HepG2 (cell line): ENCODE data around the gene CDKN2C. TPM values are rescaled to one million over a fixed set of nuclear protein-coding genes. Genes with fewer than 3 reads are reported as not detected.

Experiments
- BHLHE40 ChIP-seq: IDR thresholded peaks from 2 replicates; pipeline ENCODE4 v1.6.1; 2011; ENCODE audit warnings: low read length, improper control_type of control experiment
- FOXP4 ChIP-seq: sonication (generic); formaldehyde crosslinking; IDR thresholded peaks from 2 replicates; pipeline ENCODE4 v1.4.0; 2020; ENCODE audit warnings: missing genetic modification reagents
- IRF2 ChIP-seq: IDR thresholded peaks from 2 replicates; pipeline ENCODE4 v1.6.1; 2018; ENCODE audit warnings: missing genetic modification reagents, missing compliant biosample characterization
- KMT2A ChIP-seq: sonication (generic); formaldehyde crosslinking; IDR thresholded peaks from 2 replicates; pipeline ENCODE4 v1.4.0; 2020; ENCODE audit warnings: missing genetic modification reagents
- MYC ChIP-seq: sonication (generic); formaldehyde crosslinking; IDR thresholded peaks from 2 replicates; pipeline ENCODE4 v1.9.0; 2021; ENCODE audit warnings: missing genetic modification reagents, borderline replicate concordance
- NR2F6 ChIP-seq, 2 experiments: IDR thresholded peaks; 2 replicates each; pipeline ENCODE4 v1.6.1; 2016; ENCODE audit warnings: antibody characterized with exemption in 1 of 2, mild to moderate bottlenecking in 1 of 2
- SALL2 ChIP-seq: sonication (generic); formaldehyde crosslinking; IDR thresholded peaks from 2 replicates; pipeline ENCODE4 v1.8.1; 2023; ENCODE audit warnings: mild to moderate bottlenecking, missing genetic modification reagents, inconsistent platforms
- SNAPC4 ChIP-seq: sonication (generic); formaldehyde crosslinking; IDR thresholded peaks from 2 replicates; pipeline ENCODE4 v1.4.0; 2020; ENCODE audit warnings: mild to moderate bottlenecking, missing genetic modification reagents
- TAF1 ChIP-seq: sonication (generic); formaldehyde crosslinking; IDR thresholded peaks from 2 replicates; pipeline ENCODE4 v1.4.0; 2020; ENCODE audit warnings: missing genetic modification reagents
- TEAD3 ChIP-seq: optimal IDR thresholded peaks from 2 replicates; pipeline ENCODE3; 2016; ENCODE audit warnings: borderline replicate concordance
- ZBTB2 ChIP-seq: sonication (generic); formaldehyde crosslinking; IDR thresholded peaks from 2 replicates; pipeline ENCODE4 v1.8.0; 2022; ENCODE audit warnings: low read depth, missing genetic modification reagents
- ZFP41 ChIP-seq: sonication (generic); formaldehyde crosslinking; IDR thresholded peaks from 2 replicates; pipeline ENCODE4 v1.4.0; 2020; ENCODE audit warnings: mild to moderate bottlenecking, missing genetic modification reagents, borderline replicate concordance
- ZSCAN20 ChIP-seq: sonication (generic); formaldehyde crosslinking; IDR thresholded peaks from 2 replicates; pipeline ENCODE4 v1.4.0; 2020; ENCODE audit warnings: missing genetic modification reagents, mild to moderate bottlenecking, borderline replicate concordance
- ZXDC ChIP-seq: sonication (generic); formaldehyde crosslinking; IDR thresholded peaks from 2 replicates; pipeline ENCODE4 v1.5.0; 2020; ENCODE audit warnings: mild to moderate bottlenecking, missing genetic modification reagents
- polyA plus RNA-seq, 8 experiments: library from polyadenylated mRNA; depleted of rRNA in 3 of 8; stranded (reverse) in 7 of 8; unstranded in 1 of 8; fragments of >200 nt; fragmentation: Illumina TruSeq in 4 of 8; extraction: Trizol in 4 of 8; gene quantifications; 2 replicates each; pipeline versions ENCODE4 v1.2.1 to v1.2.3, GENCODE V29; 2011 to 2016; ENCODE audit warnings: low read depth in 4 of 8, missing spikeins in 1 of 8, mixed read lengths in 1 of 8; ENCODE audit not compliant: insufficient read depth in 1 of 8
- total RNA-seq, 5 experiments: library from RNA; depleted of rRNA; stranded (reverse); fragments of >200 nt; fragmentation: Illumina TruSeq; extraction: Trizol; gene quantifications; 2 replicates each; pipeline ENCODE4 v1.2.3, GENCODE V29; 2016; ENCODE audit warnings: low read depth in 1 of 5
- TF ChIP-seq, protein P1 (sequence below): sonication (generic); formaldehyde crosslinking; IDR thresholded peaks from 2 replicates; pipeline ENCODE4 v1.9.0; 2022; ENCODE audit warnings: missing genetic modification reagents, mild to moderate bottlenecking, borderline replicate concordance

CDKN2C gene
- total and polyA plus RNA-seq, 2 of the 13 experiments (the other 11 are each of a cell fraction or from before 2014, with no cell fraction given): 7.8 to 13.7 TPM

DNA sequence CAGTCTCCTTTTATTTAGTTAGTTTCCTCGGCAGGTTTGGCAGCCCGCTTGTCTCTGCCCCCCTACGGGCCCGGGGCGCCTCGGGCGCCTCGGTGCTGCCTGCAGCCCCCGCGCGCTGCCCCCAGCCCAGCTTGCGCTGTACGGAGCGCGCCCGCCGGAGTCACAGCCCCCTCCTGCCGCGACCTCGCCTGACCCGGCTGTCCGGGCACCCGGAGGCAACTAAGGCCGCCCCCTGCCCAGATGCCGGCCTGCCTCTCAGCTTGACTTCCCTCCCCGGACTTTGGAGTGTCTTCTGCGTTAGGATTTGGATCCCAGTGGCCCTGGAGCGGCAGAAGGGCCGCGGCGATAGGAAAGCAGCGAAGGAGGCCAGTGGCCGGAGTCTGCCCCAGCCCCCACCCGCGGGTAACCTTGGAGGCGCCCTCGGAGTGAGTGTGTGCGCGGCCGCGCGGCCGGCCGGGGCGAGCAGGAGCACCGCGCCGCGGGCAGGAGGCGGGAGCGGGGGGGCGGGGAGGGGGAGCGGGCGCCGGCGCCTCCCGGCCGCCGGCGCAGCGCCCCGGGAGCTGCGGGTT lies 7.6 kb downstream of the CDKN2C start (continued):
- TF ChIP-seq SNAPC4 (CRISPR knock-in tag) (no peak), TEAD3 (CRISPR knock-in tag) (no peak), ZBTB2 (peak; percentile 76), KMT2A (CRISPR knock-in tag) (peak; percentile 56; the same call in 1 of the 2 replicates), MYC (0 out of 2 replicates have a peak, but pooled peaks have one; percentile 35), FOXP4 (peak; percentile 6; the same call in 1 of the 2 replicates), SALL2 (peak; percentile 41; the same call in 1 of the 2 replicates), ZFP41 (CRISPR knock-in tag) (0 out of 2 replicates have a peak, but pooled peaks have one; percentile 5), ZSCAN20 (CRISPR knock-in tag) (0 out of 2 replicates have a peak, but pooled peaks have one; percentile 34), BHLHE40 (0 out of 2 replicates have a peak, but pooled peaks have one; percentile 8), NR2F6 (IDR thresholded peaks at IDR 0.05) (peak; percentile 24; the same call in 1 of the 2 replicates), NR2F6 (CRISPR knock-in tag; IDR thresholded peaks at IDR 0.05) (peak; percentile 21; the same call in 1 of the 2 replicates), TAF1 (peak; percentile 75), IRF2 (CRISPR knock-in tag) (no peak; the same call in 1 of the 2 replicates), ZXDC (CRISPR knock-in tag) (no peak)
- TF ChIP-seq, protein P1, sequence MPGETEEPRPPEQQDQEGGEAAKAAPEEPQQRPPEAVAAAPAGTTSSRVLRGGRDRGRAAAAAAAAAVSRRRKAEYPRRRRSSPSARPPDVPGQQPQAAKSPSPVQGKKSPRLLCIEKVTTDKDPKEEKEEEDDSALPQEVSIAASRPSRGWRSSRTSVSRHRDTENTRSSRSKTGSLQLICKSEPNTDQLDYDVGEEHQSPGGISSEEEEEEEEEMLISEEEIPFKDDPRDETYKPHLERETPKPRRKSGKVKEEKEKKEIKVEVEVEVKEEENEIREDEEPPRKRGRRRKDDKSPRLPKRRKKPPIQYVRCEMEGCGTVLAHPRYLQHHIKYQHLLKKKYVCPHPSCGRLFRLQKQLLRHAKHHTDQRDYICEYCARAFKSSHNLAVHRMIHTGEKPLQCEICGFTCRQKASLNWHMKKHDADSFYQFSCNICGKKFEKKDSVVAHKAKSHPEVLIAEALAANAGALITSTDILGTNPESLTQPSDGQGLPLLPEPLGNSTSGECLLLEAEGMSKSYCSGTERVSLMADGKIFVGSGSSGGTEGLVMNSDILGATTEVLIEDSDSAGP (CRISPR knock-in tag): 0 out of 2 replicates have a peak, but pooled peaks have one; percentile 46
